Endothelial cell of umbilical vein (primary cell): Measurements from ENCODE around the gene MFSD2A.
"Not testable (repeated sequence)": the region's sequence is repeated elsewhere in the genome, so short reads cannot be mapped to it uniquely, and the experiment has no call there.

Experiments used
- EZH2 ChIP-seq: IDR thresholded peaks from 2 replicates; pipeline ENCODE4 v1.6.1; 2012; ENCODE audit warnings: borderline replicate concordance, low read depth, mild to moderate bottlenecking, moderate library complexity, low read length, inconsistent platforms; ENCODE audit not compliant: severe bottlenecking
- FOS ChIP-seq: IDR thresholded peaks from 2 replicates; pipeline ENCODE4 v1.6.1; 2011; ENCODE audit warnings: mild to moderate bottlenecking, low read length, moderate library complexity, borderline replicate concordance; ENCODE audit not compliant: insufficient read depth
- GATA2 ChIP-seq: IDR thresholded peaks from 2 replicates; pipeline ENCODE4 v1.7.0; 2011; ENCODE audit warnings: low read depth, mild to moderate bottlenecking, moderate library complexity, mixed read lengths, low read length; ENCODE audit not compliant: insufficient read length, insufficient read depth
- JUN ChIP-seq: IDR thresholded peaks from 2 replicates; pipeline ENCODE4 v1.6.1; 2011; ENCODE audit warnings: borderline replicate concordance, low read depth; ENCODE audit not compliant: insufficient read length, insufficient read depth
- MYC ChIP-seq: IDR thresholded peaks from one replicate; pipeline ENCODE4 v1.6.1; 2011; ENCODE audit warnings: mild to moderate bottlenecking, low read depth, low read length
- POLR2A ChIP-seq: IDR thresholded peaks from 2 replicates; pipeline ENCODE4 v1.6.1; 2012; ENCODE audit warnings: low read depth, mild to moderate bottlenecking, control low read depth, low read length
- POLR2AphosphoS5 ChIP-seq: IDR thresholded peaks from 2 replicates; pipeline ENCODE4 v1.6.1; 2012; ENCODE audit warnings: low read depth, mild to moderate bottlenecking, control low read depth, low read length, moderate library complexity; ENCODE audit not compliant: insufficient read depth
- TF ChIP-seq, protein P1 (sequence below), 2 donors: IDR thresholded peaks; 1 replicate in 1 of 2; 2 replicates in 1 of 2; pipeline ENCODE4 v1.5.1; 2011; ENCODE audit warnings: low read length in 2 of 2, mild to moderate bottlenecking in 2 of 2, moderate library complexity in 2 of 2, control low read depth in 1 of 2, inconsistent platforms in 1 of 2, low read depth in 1 of 2; ENCODE audit not compliant: insufficient read depth in 1 of 2; ENCODE audit errors: extremely low read depth in 1 of 2
- TF ChIP-seq, protein P2 (sequence below): IDR thresholded peaks from 2 replicates; pipeline ENCODE4 v1.6.1; 2011; ENCODE audit not compliant: insufficient read depth, insufficient read length

DNA sequence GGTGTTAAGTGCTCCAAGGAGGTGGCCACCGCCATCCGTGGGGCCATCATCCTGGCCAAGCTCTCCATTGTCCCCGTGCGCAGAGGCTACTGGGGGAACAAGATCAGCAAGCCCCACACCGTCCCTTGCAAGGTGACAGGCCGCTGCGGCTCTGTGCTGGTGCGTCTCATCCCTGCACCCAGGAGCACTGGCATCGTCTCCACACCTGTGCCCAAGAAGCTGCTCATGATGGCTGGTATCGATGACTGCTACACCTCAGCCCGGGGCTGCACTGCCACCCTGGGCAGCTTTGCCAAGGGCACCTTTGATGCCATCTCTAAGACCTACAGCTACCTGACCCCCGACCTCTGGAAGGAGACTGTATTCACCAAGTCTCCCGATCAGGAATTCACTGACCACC, 8.0 kb downstream of the MFSD2A start:
- TF ChIP-seq, protein P1, sequence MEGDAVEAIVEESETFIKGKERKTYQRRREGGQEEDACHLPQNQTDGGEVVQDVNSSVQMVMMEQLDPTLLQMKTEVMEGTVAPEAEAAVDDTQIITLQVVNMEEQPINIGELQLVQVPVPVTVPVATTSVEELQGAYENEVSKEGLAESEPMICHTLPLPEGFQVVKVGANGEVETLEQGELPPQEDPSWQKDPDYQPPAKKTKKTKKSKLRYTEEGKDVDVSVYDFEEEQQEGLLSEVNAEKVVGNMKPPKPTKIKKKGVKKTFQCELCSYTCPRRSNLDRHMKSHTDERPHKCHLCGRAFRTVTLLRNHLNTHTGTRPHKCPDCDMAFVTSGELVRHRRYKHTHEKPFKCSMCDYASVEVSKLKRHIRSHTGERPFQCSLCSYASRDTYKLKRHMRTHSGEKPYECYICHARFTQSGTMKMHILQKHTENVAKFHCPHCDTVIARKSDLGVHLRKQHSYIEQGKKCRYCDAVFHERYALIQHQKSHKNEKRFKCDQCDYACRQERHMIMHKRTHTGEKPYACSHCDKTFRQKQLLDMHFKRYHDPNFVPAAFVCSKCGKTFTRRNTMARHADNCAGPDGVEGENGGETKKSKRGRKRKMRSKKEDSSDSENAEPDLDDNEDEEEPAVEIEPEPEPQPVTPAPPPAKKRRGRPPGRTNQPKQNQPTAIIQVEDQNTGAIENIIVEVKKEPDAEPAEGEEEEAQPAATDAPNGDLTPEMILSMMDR (IDR thresholded peaks at IDR 0.05; ENCODE audit: extremely low read depth in 1 of 2, insufficient read depth in 1 of 2, low read depth in 1 of 2, low read length in 2 of 2) = not testable (repeated sequence)
- not testable (repeated sequence) for TF ChIP-seq JUN, POLR2A, GATA2, MYC, FOS, POLR2AphosphoS5, EZH2
- TF ChIP-seq, protein P2, sequence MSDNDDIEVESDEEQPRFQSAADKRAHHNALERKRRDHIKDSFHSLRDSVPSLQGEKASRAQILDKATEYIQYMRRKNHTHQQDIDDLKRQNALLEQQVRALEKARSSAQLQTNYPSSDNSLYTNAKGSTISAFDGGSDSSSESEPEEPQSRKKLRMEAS = not testable (repeated sequence)
